SK-N-SH treated with all-trans-retinoic acid at 6 μM for 48 hours (cell line): ENCODE measurements around the gene B3GNT7.

Source experiments
- ARNTL ChIP-seq: fragments of 450-650 bp; formaldehyde crosslinking; IDR thresholded peaks from 2 replicates; pipeline ENCODE4 v1.5.0; 2020; ENCODE audit warnings: low read depth, mild to moderate bottlenecking, moderate library complexity, borderline replicate concordance
- GLIS3 ChIP-seq: fragments of 250-450 bp; sonication (Bioruptor Pico); IDR thresholded peaks from 2 replicates; pipeline ENCODE4 v1.5.0; 2020; ENCODE audit warnings: mild to moderate bottlenecking, moderate library complexity
- OSR1 ChIP-seq: fragments of 250-450 bp; sonication (Bioruptor Pico); IDR thresholded peaks from 2 replicates; pipeline ENCODE4 v1.8.0; 2022; ENCODE audit warnings: moderate library complexity, mild to moderate bottlenecking, inconsistent platforms
- PATZ1 ChIP-seq: fragments of 250-450 bp; sonication (Bioruptor Pico); IDR thresholded peaks from 2 replicates; pipeline ENCODE4 v1.8.0; 2020; ENCODE audit warnings: mild to moderate bottlenecking, moderate library complexity, borderline replicate concordance
- POU6F1 ChIP-seq: fragments of 250-450 bp; sonication (Bioruptor Pico); IDR thresholded peaks from 2 replicates; pipeline ENCODE4 v1.8.0; 2021; ENCODE audit warnings: low read depth, mild to moderate bottlenecking, moderate library complexity, borderline replicate concordance
- TCF4 ChIP-seq: fragments of 250-450 bp; sonication (Bioruptor Pico); IDR thresholded peaks from 2 replicates; pipeline ENCODE4 v1.8.0; 2021; ENCODE audit warnings: mild to moderate bottlenecking, moderate library complexity, borderline replicate concordance
- TOX ChIP-seq: fragments of 250-450 bp; sonication (Bioruptor Pico); IDR thresholded peaks from 2 replicates; pipeline ENCODE4 v1.8.0; 2021; ENCODE audit warnings: mild to moderate bottlenecking, moderate library complexity, borderline replicate concordance
- TSHZ2 ChIP-seq: fragments of 250-450 bp; sonication (Bioruptor Pico); IDR thresholded peaks from 2 replicates; pipeline ENCODE4 v1.5.0; 2020; ENCODE audit warnings: mild to moderate bottlenecking, moderate library complexity
- ZC3H10 ChIP-seq: fragments of 250-450 bp; sonication (Bioruptor Pico); IDR thresholded peaks from 2 replicates; pipeline ENCODE4 v1.5.1; 2021; ENCODE audit warnings: mild to moderate bottlenecking, moderate library complexity
- ZFP3 ChIP-seq: fragments of 250-450 bp; sonication (Bioruptor Pico); IDR thresholded peaks from 2 replicates; pipeline ENCODE4 v1.5.0; 2020; ENCODE audit warnings: mild to moderate bottlenecking, moderate library complexity
- ZFP30 ChIP-seq: fragments of 450-650 bp; formaldehyde crosslinking; IDR thresholded peaks from 2 replicates; pipeline ENCODE4 v1.5.0; 2022; ENCODE audit warnings: mild to moderate bottlenecking, moderate library complexity

- TF ChIP-seq ZFP30 (CRISPR knock-in tag) = no peak
- TF ChIP-seq OSR1 = no peak
- TF ChIP-seq TSHZ2 (CRISPR knock-in tag) = no peak
- TF ChIP-seq POU6F1 = no peak
- TF ChIP-seq ARNTL (CRISPR knock-in tag) = no peak
- no peak for TF ChIP-seq ZFP3
- TF ChIP-seq TOX (CRISPR knock-in tag) = no peak
- no peak for TF ChIP-seq GLIS3
- no peak for TF ChIP-seq TCF4 (CRISPR knock-in tag)
- TF ChIP-seq ZC3H10 (CRISPR knock-in tag) = no peak
- no peak for TF ChIP-seq PATZ1 (CRISPR knock-in tag)
Observed at GRCh38 chr2:231399046-231399852, 3.7 kb downstream of the B3GNT7 start.
